Ureter (tissue), 1 donor: Measurements from ENCODE around the gene PROSER1. TPM values are rescaled to one million over a fixed set of nuclear protein-coding genes. Genes with fewer than 3 reads are reported as not detected.
"Not testable (repeated sequence)": the region's sequence is repeated elsewhere in the genome, so short reads cannot be mapped to it uniquely, and the experiment has no call there.

Experiments
- DNase-seq: peaks from one replicate; pipeline ENCODE4 v3.0.0-alpha.2; 2020; ENCODE audit warnings: low spot score
- total RNA-seq: library from RNA; stranded (reverse); gene quantifications from one replicate; pipeline ENCODE4 v1.2.4, GENCODE V29; 2023
- donor health status: DM: yes; HTN: yes; CAD: no.

The PROSER1 gene
- total RNA-seq, 1 donor from 2014 or later = 39.6 TPM

DNA sequence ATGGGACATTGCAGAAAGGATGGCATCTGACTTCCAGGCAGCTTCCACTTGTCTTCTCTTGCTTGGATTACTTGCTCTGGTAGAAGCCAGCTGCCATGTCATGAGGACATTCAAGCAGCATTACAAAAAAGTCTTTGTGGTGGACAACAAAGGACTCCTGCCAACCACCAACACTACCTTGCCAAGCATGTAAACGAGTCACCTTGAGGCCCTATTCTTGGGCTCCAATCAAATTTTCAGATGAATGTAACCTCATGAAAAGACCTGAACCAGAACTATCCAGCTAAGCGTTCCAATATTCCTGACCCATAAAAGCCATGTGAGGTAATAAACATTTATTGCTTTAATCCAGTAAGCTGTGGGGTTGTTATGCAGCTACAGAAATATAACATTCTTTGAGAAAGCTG lies 12.5 kb downstream of the PROSER1 start:
- no peak for DNase-seq

DNA sequence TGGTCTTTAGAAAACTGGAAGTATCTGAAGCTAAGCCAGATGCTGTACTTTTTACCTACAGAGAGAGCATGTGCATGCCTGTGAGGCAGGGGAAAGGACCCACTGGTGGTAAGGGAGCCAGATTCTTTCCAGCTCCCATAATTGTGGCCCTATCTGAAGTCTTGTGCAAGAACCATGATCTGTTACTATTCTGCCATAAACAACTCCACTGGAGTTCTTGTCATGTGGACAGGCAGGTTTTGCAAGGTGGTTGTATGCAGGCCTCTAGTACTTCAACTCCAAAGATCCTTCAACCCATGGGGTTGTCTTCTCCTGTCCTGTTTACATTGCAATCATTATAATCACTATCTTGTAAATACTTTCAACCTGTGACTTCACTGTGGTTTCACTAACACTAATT lies 14.1 kb downstream of the PROSER1 start:
- no peak for DNase-seq

DNA sequence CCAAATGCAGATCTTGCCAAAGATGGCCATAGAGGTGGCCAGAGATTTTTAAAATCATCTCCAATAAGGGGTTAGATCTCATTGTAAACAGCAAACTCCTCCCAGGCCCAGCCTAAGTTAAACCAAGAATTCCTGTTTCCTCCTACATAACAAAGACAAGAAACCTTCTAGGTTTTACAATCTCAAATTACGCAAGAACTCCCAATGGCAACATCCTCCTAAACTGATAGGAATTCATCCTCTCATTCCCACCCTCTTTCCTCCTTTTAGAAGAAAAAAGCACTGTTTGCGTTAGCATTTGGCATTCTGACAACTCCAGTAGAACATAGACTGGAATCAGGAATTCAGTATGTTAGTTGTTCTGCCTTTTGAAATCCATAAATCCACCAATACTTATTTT lies 14.6 kb downstream of the PROSER1 start:
- DNase-seq = no peak

DNA sequence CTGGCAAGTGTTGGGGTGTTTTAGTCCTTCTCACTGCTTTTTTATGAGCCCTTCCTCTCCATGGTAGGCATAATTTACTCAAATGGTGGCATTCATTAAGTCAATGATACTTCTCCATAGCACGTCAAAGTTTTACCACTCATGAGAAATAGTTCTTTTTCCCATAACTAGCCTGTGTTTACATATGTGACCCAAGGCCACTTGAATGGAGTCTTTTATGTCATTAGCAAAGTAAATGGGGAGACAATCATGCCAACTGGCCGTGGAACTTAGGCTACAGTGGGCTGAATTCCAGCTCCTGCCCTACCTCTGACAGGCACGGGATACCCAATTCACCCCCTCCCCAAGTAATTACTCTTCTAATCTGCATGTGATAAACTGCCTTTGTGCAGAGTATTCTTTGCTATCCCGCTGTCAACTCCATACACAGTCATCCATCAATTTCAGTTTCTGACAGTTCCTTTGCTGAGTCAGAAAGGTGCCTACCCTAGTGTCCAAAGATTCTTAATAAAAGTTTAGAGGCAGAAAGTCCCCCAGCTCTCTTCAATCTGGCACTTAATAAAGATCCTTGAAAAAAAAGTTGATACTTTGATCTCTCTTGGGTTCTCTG lies 16.9 kb downstream of the PROSER1 start:
- no peak for DNase-seq

DNA sequence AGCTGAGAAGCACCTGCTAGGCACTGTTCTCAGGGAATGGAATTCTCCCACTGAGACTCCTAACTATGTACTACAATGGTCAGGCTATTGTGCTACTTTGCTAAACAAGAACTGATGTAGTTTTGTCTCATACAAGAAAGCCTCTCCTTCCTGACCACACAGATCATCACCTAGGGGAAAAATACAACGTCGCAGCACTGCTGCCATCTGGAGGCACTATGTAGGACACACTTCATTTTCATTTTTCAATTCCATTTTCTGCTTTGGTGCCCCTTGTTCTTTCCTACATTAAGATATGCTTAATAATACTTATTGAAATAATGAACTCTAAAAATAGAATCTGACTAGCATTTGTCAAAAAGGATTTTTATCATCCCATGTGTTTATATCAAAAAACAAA lies 21.1 kb downstream of the PROSER1 start:
- DNase-seq = no peak

DNA sequence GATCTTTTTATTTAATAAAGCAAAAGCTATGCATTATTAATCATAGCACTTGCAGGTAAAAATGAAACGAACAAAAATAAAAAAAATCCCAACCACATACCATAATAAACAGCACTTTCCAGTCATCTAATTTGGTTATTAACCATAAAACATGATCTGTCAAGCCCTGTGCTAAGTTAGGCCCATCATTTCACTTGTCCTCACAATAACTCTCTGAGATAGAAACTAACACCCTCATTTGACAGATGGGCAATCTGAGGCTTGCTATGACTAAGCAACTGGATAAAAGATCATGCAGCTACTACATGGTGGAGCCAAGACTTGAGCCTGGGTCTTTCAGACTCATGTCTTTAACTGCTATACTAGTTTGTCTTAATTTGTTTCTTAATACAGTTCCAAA lies 21.8 kb downstream of the PROSER1 start:
- DNase-seq = no peak

DNA sequence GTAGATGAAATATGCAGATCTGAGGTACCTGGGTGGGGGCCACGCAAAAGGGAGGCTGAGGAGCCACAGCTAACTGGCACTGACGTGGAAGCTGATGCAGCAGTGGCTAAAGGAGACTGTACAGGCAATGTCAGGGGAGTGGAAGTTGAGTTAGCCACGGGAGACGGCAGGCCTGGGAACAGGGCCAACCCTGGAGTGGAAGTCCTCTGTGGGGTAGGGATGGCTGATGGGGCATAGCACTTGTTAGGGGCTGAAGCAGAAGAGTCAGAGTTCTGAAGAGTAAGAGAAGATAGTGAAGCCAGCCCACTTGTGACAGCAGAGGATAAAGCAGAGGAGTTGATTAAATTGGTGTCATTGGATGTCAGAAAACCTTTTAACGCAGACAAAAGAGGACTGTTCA lies 24.4 kb downstream of the PROSER1 start:
- no peak for DNase-seq

DNA sequence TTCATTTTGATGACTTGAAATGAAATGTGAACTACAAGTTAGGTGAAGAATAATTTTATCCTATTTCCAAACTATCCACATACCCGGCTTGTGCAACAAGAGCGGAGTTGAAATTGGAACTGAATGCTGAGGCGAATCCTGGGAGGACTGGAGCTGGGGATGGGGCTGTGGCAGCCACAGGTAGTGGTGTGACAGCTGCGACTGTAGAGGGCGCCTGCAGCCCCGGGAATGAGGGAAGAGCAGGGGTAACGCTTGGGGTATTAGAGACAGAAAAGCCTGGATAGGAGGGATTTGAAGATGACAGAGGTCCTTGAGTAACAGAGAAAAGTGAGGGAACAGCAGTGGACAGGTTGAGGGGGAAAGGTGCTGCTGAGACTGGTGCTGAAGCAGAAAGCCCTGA lies 25.3 kb downstream of the PROSER1 start:
- DNase-seq = no peak

DNA sequence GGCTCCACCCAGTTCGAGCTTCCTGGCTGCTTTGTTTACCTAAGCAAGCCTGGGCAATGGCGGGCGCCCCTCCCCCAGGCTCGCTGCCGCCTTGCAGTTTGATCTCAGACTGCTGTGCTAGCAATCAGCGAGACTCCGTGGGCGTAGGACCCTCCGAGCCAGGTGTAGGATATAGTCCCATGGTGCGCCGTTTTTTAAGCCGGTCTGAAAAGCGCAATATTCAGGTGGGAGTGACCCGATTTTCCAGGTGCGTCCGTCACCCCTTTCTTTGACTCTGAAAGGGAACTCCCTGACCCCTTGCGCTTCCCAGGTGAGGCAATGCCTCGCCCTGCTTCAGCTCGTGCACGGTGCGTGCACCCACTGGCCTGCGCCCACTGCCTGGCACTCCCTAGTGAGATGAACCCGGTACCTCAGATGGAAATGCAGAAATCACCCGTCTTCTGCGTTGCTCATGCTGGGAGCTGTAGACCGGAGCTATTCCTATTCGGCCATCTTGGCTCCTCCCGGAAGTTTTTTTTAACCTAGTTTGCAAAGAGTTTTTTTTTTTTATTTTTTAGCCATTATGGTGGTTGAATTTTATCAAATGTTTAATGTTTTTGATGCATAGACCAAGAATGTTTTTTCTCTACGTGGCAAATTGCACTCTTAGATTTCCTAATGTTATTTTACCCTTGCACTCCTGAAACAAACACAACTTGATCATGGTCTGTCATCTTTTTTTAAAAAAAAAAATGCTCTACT lies 31.3 kb downstream of the PROSER1 start:
- not testable (repeated sequence) for DNase-seq

DNA sequence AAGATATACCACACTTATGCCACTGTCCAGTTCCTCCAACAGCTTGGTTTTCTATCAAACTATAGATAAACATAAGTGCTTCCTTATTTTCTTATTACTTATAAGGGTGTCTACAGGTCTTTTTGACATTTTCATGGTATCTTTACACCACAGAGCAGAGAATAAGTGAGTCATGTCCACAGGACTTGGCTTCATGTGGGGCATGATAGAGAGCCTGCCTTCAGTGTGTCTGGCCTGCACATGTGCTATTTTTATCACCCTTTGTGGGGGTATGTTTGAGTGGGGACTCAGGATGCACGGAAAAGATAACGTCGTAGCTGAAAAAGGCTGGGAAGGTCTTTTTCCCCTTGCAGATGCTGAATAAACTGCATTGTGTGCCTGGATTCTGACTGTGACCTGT lies 39.1 kb downstream of the PROSER1 start:
- no peak for DNase-seq

DNA sequence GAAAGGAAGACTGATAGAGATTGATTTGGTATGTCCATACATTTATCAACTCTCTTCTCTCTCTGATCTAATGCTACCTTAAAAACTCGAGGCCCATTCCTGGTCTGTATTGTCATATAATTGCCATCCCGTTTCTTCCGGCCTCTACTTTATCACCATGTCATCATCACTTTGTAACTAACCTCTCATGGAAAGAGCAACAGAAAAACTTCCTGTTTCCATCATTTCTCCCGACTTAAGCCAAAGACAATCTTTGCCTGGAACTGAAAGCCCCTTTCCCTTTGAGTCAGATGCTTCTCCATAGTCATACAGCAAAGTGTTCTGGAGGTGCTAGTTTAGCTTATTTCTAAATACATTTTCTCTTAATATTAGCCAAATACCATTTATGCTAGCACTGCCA lies 44.5 kb downstream of the PROSER1 start:
- DNase-seq = no peak

DNA sequence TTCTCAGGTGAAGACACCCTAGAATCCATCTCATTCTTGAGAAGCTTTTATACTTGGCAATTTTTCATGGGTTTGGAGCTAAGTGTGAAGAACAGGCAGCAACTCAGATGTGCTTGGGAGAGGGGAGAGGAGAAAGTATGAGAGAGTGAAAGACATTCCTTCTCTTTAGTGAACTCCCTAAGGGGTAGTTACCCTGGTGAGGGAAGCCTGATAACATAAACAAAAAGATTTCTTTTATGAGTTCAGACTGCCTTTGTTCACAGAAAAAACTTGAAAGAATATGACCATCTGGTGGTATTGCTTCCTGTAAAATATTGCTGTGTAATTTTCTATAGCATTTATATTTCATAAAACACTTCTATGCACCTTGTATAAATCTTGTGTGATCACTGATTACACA lies 47.2 kb downstream of the PROSER1 start, which contains the start of gene STOML3:
STOML3 (minus strand) TSS at position 139 of the 400 bp plus-strand sequence; CDS start at position 29, 110 bp downstream.
- DNase-seq = no peak

DNA sequence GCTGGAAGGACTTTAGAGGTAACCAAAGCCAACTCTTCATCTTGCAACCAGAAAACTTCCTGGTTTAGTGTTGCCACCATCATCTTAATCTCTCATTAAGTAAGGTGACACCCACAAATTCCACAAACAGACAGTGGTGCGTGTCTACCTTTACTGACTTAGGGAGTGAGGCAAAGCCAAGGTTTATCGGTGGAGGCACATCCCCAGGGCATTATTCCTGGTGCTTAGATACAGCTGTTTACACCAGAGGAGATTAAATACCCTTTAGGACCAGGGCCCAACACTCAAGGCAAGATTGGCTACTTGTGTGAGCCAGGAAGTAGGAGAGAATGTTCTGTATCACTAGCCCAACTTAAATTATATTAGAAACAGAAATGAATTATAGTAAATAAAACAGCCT lies 56.8 kb downstream of the PROSER1 start:
- no peak for DNase-seq

DNA sequence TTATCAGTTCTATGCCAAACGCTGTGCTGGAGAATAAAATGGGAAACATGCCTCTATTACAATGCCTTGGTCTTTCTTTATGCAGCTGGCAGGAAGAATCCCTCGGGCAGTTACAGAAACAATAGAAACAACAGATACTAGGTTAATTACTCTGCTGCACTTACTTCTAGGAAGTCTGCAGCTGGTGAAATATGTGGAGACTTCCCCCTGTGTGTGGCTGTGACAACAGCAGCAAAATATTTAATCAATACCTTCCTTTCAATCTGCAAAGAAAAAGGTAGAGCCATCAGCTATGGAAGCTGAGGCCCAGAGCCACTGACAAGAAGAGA lies 57.2 kb downstream of the PROSER1 start:
- no peak for DNase-seq

DNA sequence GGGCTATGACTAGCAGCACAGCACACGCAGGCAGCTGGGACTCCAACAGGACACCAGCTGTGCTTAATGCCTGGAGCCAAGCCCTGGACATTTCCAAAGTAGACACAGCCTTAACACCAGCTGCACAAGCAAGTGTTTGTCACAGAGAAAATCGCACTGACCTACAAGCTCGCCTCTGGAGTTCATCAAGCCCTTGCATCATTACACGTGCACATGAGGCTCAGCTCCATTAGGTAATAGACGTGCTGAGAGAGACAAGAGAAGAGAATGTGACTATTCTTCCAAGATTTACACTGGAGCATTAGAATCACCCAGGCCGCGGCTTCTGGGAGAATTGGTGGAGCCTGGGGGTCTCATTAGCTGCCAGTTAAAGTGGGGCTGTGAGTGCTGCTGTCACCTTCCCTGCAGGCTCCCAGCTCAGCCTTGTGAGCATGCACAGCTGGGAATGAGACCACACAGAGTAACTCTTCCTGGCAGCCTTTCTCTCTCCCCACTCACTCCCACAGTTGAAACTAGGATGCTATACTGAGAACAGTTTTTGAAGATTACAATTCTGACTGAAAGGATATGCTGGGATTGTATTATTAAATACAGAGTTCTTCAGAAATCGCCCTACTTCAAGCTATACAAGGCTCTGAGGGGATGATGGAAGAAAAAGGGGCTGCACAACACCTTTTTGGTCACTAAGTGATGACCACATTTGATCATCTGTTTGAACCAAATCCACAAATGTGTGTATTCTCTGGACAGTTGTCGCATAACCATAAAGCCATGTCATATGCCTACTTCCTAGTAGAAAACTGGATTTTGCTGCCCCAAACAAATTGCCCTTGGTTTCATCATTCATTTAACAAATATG lies 57.8 kb downstream of the PROSER1 start:
- DNase-seq = no peak

DNA sequence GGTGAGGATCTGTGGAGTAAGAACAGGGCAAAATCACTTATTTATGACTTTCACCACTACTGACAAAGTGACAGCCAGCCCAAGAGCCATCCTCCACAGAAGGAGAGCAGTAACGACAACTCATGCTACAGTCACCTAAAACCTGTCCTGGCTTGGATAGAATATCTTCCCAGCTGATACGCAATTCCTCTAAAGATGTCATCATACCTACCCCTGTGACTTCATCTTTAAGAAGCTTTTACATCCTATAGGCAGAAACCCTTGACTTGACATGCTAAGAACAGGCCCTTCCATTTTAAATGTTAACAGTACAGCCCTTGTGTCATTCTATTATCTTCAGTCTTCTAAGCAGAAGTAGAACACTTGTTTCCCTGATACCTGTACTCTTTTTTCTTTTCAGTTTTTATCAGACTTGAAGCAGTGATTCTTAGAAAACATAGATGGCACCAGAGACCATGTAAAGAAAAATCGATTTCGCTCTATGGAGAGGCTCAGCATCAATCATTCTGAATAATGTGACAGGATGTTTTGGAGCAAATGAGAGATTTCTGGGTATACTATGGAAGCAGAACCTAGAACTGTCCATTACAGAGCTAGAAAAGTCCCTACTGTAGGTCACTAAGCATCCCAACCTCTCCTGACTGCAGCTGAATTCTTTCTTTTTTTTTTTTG lies 67.4 kb downstream of the PROSER1 start:
- no peak for DNase-seq

DNA sequence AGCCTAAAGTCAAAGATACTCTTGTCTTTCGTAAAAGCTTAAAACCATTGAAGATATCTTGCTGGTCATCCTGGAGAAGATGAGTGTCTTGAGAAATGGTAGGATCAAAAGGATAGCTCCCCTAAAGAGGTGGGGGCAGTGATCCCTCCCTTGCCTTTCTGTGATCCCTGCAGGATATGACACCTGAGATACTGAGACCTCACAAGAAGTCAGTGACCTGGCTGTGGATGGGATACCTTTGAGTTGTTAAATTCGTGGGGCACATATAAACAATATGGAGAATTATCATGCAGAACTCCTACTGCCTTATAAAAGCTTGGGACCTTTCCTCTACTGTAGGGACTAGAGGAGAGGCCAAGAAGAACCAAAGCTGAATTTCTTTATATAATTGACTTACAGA lies 68.7 kb downstream of the PROSER1 start:
- no peak for DNase-seq

DNA sequence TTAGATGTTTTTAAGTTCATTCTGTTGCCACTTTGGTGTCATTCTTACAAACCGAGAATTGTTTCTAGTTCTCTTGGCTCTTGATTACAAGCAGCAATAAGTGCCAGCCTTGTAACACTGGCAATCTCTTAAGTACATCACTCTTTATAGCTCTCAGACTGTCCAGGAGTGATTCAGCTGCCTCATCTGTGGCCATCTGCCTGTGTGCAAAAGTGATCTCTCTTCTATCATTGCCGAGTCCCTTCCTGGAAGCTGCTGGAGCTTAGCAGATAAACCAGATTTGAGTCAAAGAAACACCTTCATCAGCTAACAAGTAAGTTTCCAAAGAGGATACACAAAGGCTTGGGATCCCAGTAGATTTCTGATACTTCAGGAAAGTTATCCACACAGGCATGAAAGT lies 70.4 kb downstream of the PROSER1 start:
- DNase-seq = no peak

DNA sequence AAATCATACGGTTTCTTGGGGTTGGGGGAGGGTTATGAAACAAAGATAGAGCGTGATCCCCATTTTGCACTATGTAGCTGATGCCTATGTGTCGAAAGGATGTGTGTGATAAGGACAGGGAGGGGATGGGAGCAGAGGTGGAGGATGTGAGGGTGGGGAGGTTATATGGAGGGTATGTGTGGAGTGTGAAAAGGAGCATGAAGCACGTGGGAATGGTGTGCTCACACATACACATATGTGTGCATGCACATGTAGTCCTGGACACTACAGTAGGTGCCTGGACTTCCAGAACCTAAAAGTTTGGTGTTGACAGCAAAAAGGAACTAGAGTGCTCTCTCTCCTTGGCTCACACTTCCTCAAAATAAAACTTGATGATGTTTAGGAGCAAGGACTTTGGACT lies 72.6 kb downstream of the PROSER1 start:
- DNase-seq = no peak

DNA sequence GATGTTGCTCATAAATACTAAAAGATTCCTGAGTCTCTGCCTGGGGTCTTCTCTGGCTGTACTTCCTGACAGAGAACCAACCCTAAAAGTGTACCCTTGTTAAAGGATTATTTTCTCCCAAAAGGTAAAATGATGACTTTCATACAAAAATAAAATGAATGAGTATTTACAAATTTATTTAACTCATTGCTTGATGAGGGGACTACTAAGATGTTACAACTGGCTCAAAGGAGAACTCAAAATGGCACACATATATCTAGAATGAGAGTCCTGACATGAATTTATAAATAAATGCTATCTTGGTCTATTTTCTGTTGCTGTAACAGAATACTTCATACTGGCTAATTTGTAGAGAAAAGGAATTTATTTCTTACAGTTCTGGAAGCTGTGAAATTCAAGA lies 77.7 kb downstream of the PROSER1 start:
- DNase-seq = no peak
